Epidermal melanocyte (primary cell): ENCODE measurements around the gene SLC6A6.

Experiments
- DNase-seq: peaks from one replicate; pipeline ENCODE4 v3.0.0; 2011; ENCODE audit warnings: low spot score; ENCODE audit not compliant: insufficient read length

The SLC6A6 gene

GRCh38 chr3:14518432-14518802 is 116.0 kb downstream of the SLC6A6 start:
- no peak for DNase-seq

GRCh38 chr3:14518893-14519292 is 116.5 kb downstream of the SLC6A6 start:
- no peak for DNase-seq

GRCh38 chr3:14519406-14519805 is 117.0 kb downstream of the SLC6A6 start:
- no peak for DNase-seq

GRCh38 chr3:14520149-14520548 is 117.7 kb downstream of the SLC6A6 start:
- no peak for DNase-seq

- no peak for DNase-seq
Measured at GRCh38 chr3:14520967-14521366, 118.6 kb downstream of the SLC6A6 start.

- DNase-seq = no peak
Measured at GRCh38 chr3:14521611-14522010, 119.2 kb downstream of the SLC6A6 start.

- DNase-seq = no peak
Measured at GRCh38 chr3:14522129-14522691, 119.8 kb downstream of the SLC6A6 start.

GRCh38 chr3:14522768-14523167 is 120.4 kb downstream of the SLC6A6 start:
- no peak for DNase-seq

GRCh38 chr3:14523792-14524191 is 121.4 kb downstream of the SLC6A6 start:
- DNase-seq = no peak

- no peak for DNase-seq
Measured at GRCh38 chr3:14524311-14524711, 121.9 kb downstream of the SLC6A6 start.

GRCh38 chr3:14524920-14525660 is 122.7 kb downstream of the SLC6A6 start:
- DNase-seq = no peak

GRCh38 chr3:14525685-14526631 is 123.6 kb downstream of the SLC6A6 start:
- DNase-seq = no peak

GRCh38 chr3:14528081-14528480 is 125.7 kb downstream of the SLC6A6 start:
- no peak for DNase-seq

GRCh38 chr3:14531856-14532395 is 129.5 kb downstream of the SLC6A6 start:
- no peak for DNase-seq

GRCh38 chr3:14532691-14533456 is 130.5 kb downstream of the SLC6A6 start:
- no peak for DNase-seq

GRCh38 chr3:14533457-14533958 is 131.1 kb downstream of the SLC6A6 start:
- DNase-seq = no peak

- DNase-seq = no peak
Measured at GRCh38 chr3:14534516-14535191, 132.2 kb downstream of the SLC6A6 start.

GRCh38 chr3:14535616-14536015 is 133.2 kb downstream of the SLC6A6 start:
- DNase-seq = no peak

GRCh38 chr3:14536055-14536815 is 133.8 kb downstream of the SLC6A6 start:
- DNase-seq = no peak
